ENCODE measurements around the gene RUVBL1.

Gene RUVBL1

GRCh38 chr3:128066676-128067075, 56.9 kb downstream of the RUVBL1 start:
- no peak for DNase-seq

- DNase-seq: no peak
Measured at GRCh38 chr3:128066114-128066513, 57.5 kb downstream of the RUVBL1 start.

DNA sequence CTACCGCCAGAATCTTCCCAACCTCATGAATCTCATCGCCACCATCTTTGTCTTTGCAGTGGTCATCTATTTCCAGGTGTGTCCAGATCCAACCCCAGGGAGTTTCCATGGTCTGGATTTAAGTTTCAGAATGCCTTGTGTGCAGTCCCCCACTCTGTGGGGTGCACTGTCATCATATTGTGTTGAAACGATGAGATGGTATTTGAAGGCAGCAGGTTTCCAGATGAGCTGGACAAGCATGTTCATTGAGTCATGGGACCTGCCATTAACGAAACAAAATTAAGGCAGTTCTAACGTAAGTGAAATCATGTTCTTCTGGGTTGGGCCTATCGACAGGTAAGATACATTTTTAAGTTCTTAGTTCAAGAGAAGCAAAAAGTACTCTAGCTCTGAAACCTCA, 58.6 kb downstream of the RUVBL1 start:
- no peak for DNase-seq

DNA sequence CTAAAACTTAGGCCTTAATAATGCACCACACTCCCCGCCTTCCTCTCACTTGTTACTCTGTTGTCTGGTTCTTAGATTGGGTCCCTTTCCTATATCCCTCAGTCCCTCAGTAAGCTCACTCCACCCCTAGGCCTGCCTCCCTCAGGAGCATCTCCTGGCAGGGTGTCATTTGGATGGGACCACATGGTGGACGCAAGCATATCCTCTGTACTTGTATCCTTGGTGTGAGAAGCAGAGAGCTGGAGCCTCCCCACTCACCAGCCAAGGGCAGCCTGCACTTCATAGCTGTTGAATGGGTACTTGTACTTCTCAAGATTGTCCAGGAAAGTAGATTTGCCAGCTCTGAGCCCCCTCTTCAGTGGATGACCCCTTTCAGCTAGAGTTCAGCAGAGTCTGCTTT, 59.7 kb downstream of the RUVBL1 start:
- no peak for DNase-seq

- no peak for DNase-seq
Measured at GRCh38 chr3:128062033-128062745, 61.4 kb downstream of the RUVBL1 start.

DNA sequence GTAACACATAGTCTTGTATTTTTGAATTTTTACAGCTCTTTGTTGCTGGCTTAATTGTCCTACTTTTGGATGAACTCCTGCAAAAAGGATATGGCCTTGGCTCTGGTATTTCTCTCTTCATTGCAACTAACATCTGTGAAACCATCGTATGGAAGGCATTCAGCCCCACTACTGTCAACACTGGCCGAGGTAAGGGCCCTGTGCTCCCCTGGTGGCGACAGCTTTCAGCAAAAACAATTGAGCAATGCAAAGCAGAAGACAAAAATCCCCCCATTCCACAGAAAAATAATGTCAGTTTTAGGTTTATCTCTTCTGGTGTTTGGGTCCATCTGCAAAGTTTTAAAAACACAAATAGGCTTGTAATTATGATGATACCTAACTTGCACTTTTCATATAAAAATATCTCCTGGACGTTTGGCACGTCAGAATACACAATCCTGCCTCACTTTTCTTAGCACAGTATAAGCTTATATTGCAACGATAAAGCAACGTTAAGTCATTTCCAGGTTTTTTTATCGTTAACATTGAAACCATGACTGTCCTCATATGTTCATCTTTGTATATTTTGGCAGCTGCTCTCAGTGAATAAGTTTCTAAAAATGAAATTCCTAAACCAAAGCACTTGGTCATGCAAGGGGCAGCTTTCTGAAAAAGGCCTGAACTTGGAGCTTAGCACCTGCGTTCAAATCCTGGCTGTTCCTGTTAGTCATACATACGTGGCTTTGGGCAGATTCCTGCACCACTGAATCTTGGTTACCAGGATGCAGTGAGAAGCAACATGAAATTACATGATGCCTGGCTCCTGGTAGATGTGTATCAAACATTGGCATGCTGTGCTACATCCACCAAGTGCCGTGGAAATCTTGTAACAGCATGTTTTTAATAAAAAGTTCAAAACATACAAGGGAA, 62.9 kb downstream of the RUVBL1 start:
- no peak for DNase-seq

- no peak for DNase-seq
Measured at GRCh38 chr3:128056258-128056657, 67.4 kb downstream of the RUVBL1 start.

GRCh38 chr3:128054367-128054766, 69.2 kb downstream of the RUVBL1 start:
- no peak for DNase-seq

DNA sequence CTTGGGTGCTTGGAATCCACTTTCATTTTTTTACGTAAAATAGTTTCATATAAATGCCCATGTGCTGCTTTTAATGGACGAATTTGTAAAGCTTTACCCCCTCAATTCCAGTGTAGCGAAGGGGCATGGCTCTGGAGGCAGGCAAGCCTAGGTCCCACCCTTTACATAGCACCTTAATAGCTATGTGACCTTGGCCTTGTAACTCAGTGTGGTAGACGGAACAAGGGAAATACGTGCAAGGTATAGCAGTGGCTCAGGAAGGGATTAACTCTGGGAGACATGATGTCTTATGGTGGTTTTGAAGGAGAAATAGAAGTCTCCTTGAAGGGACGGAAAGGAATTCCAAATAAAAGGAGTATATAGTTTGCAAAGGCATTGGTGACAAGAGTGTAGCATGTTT, 70.0 kb downstream of the RUVBL1 start:
- no peak for DNase-seq

DNA sequence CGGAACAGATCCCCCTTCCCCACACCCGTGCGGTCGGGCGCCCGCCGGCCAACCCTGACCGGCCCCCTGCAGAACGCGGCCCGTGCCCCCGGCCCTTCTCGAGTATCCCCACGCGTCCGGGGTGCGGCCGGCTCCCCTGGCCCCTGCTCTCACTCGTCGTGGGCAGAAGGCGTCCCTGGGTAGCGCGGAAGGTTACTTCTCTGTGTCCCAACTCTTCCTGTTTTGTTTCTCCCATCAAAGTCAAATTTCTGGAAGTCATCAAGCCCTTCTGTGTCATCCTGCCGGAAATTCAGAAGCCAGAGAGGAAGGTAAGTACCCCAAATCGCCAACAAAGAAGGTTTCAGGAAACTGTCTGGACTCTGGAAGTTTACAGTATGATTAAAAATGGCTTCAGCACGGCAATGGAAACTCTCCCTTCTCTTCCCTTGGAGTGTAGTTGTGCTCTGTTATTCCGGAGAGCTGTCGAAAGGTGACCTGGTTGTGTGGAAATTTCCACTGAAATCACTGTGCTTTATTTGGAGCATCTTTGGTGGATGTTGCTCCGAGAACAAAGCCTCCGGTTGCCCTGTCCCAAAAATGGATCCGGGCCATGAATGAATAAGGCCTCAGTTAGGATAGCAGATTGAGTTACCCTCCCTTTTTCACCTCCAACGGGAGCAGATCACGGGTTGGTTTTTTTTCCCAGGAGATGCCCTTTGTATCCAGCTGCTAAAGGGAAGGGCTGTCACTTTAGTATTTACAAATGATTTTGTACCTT, 70.8 kb downstream of the RUVBL1 start:
- DNase-seq: no peak

- DNase-seq: peak; percentile 90
Measured at GRCh38 chr3:128051837-128052594, 71.6 kb downstream of the RUVBL1 start, which contains the start of gene SEC61A1. TSS of gene SEC61A1 (plus strand) at chr3:128052437. CDS start at chr3:128052553, 116 bp downstream.

- no peak for DNase-seq
Measured at GRCh38 chr3:128051459-128051836, 72.2 kb downstream of the RUVBL1 start.

GRCh38 chr3:128050597-128050996, 73.0 kb downstream of the RUVBL1 start:
- DNase-seq: no peak

GRCh38 chr3:128041344-128041743, 82.3 kb downstream of the RUVBL1 start:
- no peak for DNase-seq

GRCh38 chr3:128040660-128041059, 83.0 kb downstream of the RUVBL1 start:
- no peak for DNase-seq

DNA sequence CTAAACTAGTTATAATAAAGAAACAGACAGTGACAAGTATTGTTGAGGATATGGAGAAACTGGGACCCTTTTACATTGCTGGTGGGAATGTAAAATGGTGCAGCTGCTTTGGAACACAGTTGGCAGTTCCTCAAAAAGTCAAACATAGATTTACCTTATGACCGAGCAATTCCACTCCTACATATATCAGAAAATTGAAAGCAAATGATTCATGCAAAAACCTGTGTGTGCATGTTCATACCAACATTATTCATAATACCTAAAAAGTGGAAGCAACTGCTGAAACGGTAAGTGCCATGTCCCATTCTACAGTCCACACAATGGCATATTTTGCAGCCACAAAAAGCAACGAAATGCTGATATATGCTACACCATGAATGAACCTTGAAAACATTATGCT, 83.6 kb downstream of the RUVBL1 start:
- DNase-seq: no peak

GRCh38 chr3:128036119-128036518, 87.5 kb downstream of the RUVBL1 start:
- DNase-seq: no peak

GRCh38 chr3:128033102-128033501, 90.5 kb downstream of the RUVBL1 start:
- DNase-seq: no peak

All from effector CD8-positive, alpha-beta T cell (primary cell).